Endothelial cell of umbilical vein (primary cell): ENCODE results near the gene CYP17A1. TPM values are rescaled to one million over a fixed set of nuclear protein-coding genes. Genes with fewer than 3 reads are reported as not detected.
"Not testable (repeated sequence)": the region's sequence is repeated elsewhere in the genome, so short reads cannot be mapped to it uniquely, and the experiment has no call there.

Experiments
- BruUV-seq: library from RNA; stranded (reverse); fragments of 400-500 nt; replicated peaks from 2 replicates; lab custom pipeline; 2021; lab: Mats Ljungman, UMichigan
- CTCF ChIA-PET: fragments of 300-600, 350-600 bp; sonication (Branson Sonifier 250); formaldehyde crosslinking; loops from one replicate; lab custom pipeline; 2021; ENCODE audit warnings: antibody characterized with exemption, inconsistent platforms; lab: Charles Lee
- POLR2A ChIA-PET: fragments of 300-600, 350-600 bp; sonication (Branson Sonifier 250); formaldehyde crosslinking; loops from one replicate; lab custom pipeline; 2021; ENCODE audit warnings: antibody characterized with exemption, inconsistent platforms; lab: Charles Lee
- DNase-seq: peaks from one replicate; pipeline ENCODE4 v3.0.0-alpha.2; 2011; ENCODE audit warnings: low read depth, low spot score
- FAIRE-seq: peaks from 2 replicates; lab custom pipeline; 2011; peaks lifted over from hg19 to GRCh38; lab: Jason Lieb, UNC
- H2AFZ ChIP-seq: 2 replicates; pipeline ENCODE4 v1.6.0; 2012; ENCODE audit warnings: low read depth, low read length, control low read depth, inconsistent platforms
- H3K27ac ChIP-seq: 2 replicates; pipeline ENCODE4 v1.5.1; 2011; ENCODE audit warnings: low read depth, mild to moderate bottlenecking, control low read depth, low read length, moderate library complexity; ENCODE audit not compliant: insufficient read depth
- H3K27me3 ChIP-seq, 2 experiments: 2 replicates each; pipeline versions ENCODE4 v1.6.0 to v1.6.1; 2011; ENCODE audit warnings: low read length in 2 of 2, mixed read lengths in 1 of 2; ENCODE audit not compliant: control insufficient read depth in 2 of 2, insufficient read depth in 2 of 2
- H3K36me3 ChIP-seq, 2 experiments: 2 replicates in 1 of 2; 3 replicates in 1 of 2; pipeline ENCODE4 v1.5.1; 2011; ENCODE audit warnings: low read length in 2 of 2, mild to moderate bottlenecking in 1 of 2, moderate library complexity in 1 of 2; ENCODE audit not compliant: control insufficient read depth in 2 of 2, insufficient read depth in 2 of 2; ENCODE audit errors: extremely low read depth in 1 of 2
- H3K4me1 ChIP-seq: 3 replicates; pipeline ENCODE4 v1.5.1; 2011; ENCODE audit warnings: mild to moderate bottlenecking, low read length; ENCODE audit not compliant: control insufficient read depth, insufficient read depth; ENCODE audit errors: extremely low read depth
- H3K4me2 ChIP-seq: 2 replicates; pipeline ENCODE4 v1.6.1; 2011; ENCODE audit warnings: low read length, control low read depth, mixed read lengths; ENCODE audit not compliant: insufficient read depth
- H3K4me3 ChIP-seq, 3 experiments: fragments of 200-600 bp in 1 of 3; sonication (generic), shearing (Covaris generic) in 1 of 3; replicated peaks in 1 of 3; 2 replicates each; pipeline ENCODE4 v1.5.1; 2011 to 2016; ENCODE audit warnings: control low read depth in 3 of 3, low read length in 3 of 3, mild to moderate bottlenecking in 2 of 3, inconsistent platforms in 1 of 3, low read depth in 1 of 3, moderate library complexity in 1 of 3; ENCODE audit not compliant: insufficient read depth in 1 of 3
- H3K79me2 ChIP-seq: 2 replicates; pipeline ENCODE4 v1.6.0; 2012; ENCODE audit warnings: low read length, inconsistent platforms; ENCODE audit not compliant: control insufficient read depth, insufficient read depth
- H3K9ac ChIP-seq: replicated peaks from 2 replicates; pipeline ENCODE3; 2011; ENCODE audit warnings: low read length, control low read depth; ENCODE audit not compliant: insufficient read depth; ENCODE audit errors: extremely low read depth
- H3K9me1 ChIP-seq: replicated peaks from 3 replicates; pipeline ENCODE4 v1.6.0; 2011; ENCODE audit warnings: mild to moderate bottlenecking, low read length; ENCODE audit not compliant: control insufficient read depth, insufficient read depth; ENCODE audit errors: extremely low read depth
- H3K9me3 ChIP-seq: replicated peaks from 2 replicates; pipeline ENCODE4 v1.5.1; 2012; ENCODE audit warnings: low read length, inconsistent platforms; ENCODE audit not compliant: control insufficient read depth, insufficient read depth
- H4K20me1 ChIP-seq: replicated peaks from 2 replicates; pipeline ENCODE3; 2011; ENCODE audit warnings: mild to moderate bottlenecking, low read length; ENCODE audit not compliant: control insufficient read depth, insufficient read depth; ENCODE audit errors: extremely low read depth
- FOS ChIP-seq: IDR thresholded peaks from 2 replicates; pipeline ENCODE4 v1.6.1; 2011; ENCODE audit warnings: mild to moderate bottlenecking, low read length, moderate library complexity, borderline replicate concordance; ENCODE audit not compliant: insufficient read depth
- GATA2 ChIP-seq: IDR thresholded peaks from 2 replicates; pipeline ENCODE4 v1.7.0; 2011; ENCODE audit warnings: low read depth, mild to moderate bottlenecking, moderate library complexity, mixed read lengths, low read length; ENCODE audit not compliant: insufficient read length, insufficient read depth
- JUN ChIP-seq: IDR thresholded peaks from 2 replicates; pipeline ENCODE4 v1.6.1; 2011; ENCODE audit warnings: borderline replicate concordance, low read depth; ENCODE audit not compliant: insufficient read length, insufficient read depth
- POLR2AphosphoS5 ChIP-seq: IDR thresholded peaks from 2 replicates; pipeline ENCODE4 v1.6.1; 2012; ENCODE audit warnings: low read depth, mild to moderate bottlenecking, control low read depth, low read length, moderate library complexity; ENCODE audit not compliant: insufficient read depth
- dilution Hi-C: fragments of 300-500 bp; cut with MboI; formaldehyde crosslinking; loops from one replicate; pipeline ENCODE4 v1.15.0; 2019; ENCODE audit warnings: low sequenced_read_pairs; ENCODE audit not compliant: extremely low pct_ligation_motif_present
- intact Hi-C: fragments of 100-400 bp; cut with micrococcal nuclease; formaldehyde crosslinking; loops from one replicate; pipeline ENCODE4 v1.10.0; 2022
- polyA plus RNA-seq, 4 experiments: library from polyadenylated mRNA; depleted of rRNA in 3 of 4; stranded (reverse) in 3 of 4; unstranded in 1 of 4; fragments of >200 nt; gene quantifications; 2 replicates each; pipeline versions ENCODE4 v1.2.1 to v1.2.3, GENCODE V29; 2011 to 2012; ENCODE audit warnings: missing spikeins in 1 of 4
- total RNA-seq: library from RNA; stranded (reverse); gene quantifications from 2 replicates; pipeline ENCODE4 v1.2.3, GENCODE V29; 2021
- TF ChIP-seq, protein P1 (sequence below): IDR thresholded peaks from 2 replicates; pipeline ENCODE4 v1.6.1; 2011; ENCODE audit not compliant: insufficient read depth, insufficient read length
- TF ChIP-seq, protein P2 (sequence below), 2 donors: IDR thresholded peaks; 1 replicate in 1 of 2; 2 replicates in 1 of 2; pipeline ENCODE4 v1.5.1; 2011; ENCODE audit warnings: low read length in 2 of 2, mild to moderate bottlenecking in 2 of 2, moderate library complexity in 2 of 2, control low read depth in 1 of 2, inconsistent platforms in 1 of 2, low read depth in 1 of 2; ENCODE audit not compliant: insufficient read depth in 1 of 2; ENCODE audit errors: extremely low read depth in 1 of 2

CYP17A1 gene
- total and polyA plus RNA-seq, 2 donors (not counting 3 experiments of a cell fraction or from before 2014, with no cell fraction given) = not detected

DNA sequence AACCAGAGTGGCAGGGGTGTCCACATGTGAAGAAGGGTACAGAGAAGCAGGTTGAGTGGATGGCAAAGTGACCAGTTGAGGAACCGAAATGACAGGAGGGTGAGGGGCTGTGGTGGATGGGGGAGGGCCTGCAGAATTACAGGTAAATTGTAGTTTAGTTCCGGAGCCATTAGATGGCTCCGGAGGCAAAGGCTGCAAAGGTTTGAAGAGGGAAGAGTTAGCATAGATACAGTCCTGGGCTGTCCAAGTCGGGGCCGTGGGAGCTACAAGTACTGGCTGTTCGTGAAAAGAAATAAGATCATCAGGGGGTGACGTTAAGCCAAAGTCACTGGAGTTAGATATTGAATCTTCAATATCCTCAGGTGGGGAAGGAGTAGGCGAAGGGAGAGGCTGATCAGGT, 5.9 kb upstream of the CYP17A1 start:
- intact Hi-C loops = not testable (repeated sequence)

DNA sequence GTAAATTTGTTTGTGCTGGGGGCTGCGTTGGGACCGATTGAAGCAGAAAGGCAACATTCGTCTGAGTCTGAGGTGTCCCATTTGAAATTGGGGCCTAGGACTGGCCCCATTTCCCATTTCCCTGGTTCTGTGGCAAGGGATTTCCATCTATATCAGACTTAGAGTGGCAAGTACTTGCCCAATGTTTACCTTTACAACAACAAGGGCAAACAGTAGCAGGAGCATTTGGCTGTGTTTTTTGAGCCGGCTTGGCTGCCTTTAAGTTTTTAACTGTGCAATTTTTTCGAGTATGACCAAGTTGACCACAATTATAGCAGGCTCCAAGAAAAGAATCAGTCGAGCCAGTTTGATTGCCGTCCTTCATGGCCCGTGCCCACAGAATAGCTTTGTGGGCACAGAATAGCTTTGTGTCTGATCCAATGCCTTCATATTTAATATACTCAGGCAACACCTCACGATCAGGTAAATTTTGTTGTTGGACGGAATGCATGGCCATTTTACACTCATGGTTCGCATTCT, 4.7 kb upstream of the CYP17A1 start:
- dilution Hi-C loops = no loop called here
- peaks cover 0 to 6% of the 10 kb centered on the region in 2 experiments for H3K27me3 ChIP-seq
- POLR2A ChIA-PET = no interaction called here
- no peaks in the 10 kb centered on the region for H4K20me1 ChIP-seq
- intact Hi-C loops = no loop called here
- no peaks in the 10 kb centered on the region for H3K9me3 ChIP-seq
- no peak overlapping the region for H2AFZ ChIP-seq
- no TSS peak for BruUV-seq
- no peaks in the 10 kb centered on the region for H3K36me3 ChIP-seq
- no peak for FAIRE-seq
- no peak for DNase-seq
- no peak overlapping the region for H3K4me3 ChIP-seq
- CTCF ChIA-PET = interaction anchor here (1.3 to 1.7 kb wide), 2 partner anchors 60 to 76 kb away, joined by 3 to 9 read pairs; partner anchors contain the start of gene CNNM2
- H3K9me1 ChIP-seq = no peaks in the 10 kb centered on the region
- H3K4me1 ChIP-seq = no peaks in the 10 kb centered on the region
- H3K9ac ChIP-seq = no peak overlapping the region
- TF ChIP-seq, protein P1, sequence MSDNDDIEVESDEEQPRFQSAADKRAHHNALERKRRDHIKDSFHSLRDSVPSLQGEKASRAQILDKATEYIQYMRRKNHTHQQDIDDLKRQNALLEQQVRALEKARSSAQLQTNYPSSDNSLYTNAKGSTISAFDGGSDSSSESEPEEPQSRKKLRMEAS = no peak
- TF ChIP-seq JUN (no peak), FOS (no peak), POLR2AphosphoS5 (no peak), GATA2 (no peak)
- TF ChIP-seq, protein P2, sequence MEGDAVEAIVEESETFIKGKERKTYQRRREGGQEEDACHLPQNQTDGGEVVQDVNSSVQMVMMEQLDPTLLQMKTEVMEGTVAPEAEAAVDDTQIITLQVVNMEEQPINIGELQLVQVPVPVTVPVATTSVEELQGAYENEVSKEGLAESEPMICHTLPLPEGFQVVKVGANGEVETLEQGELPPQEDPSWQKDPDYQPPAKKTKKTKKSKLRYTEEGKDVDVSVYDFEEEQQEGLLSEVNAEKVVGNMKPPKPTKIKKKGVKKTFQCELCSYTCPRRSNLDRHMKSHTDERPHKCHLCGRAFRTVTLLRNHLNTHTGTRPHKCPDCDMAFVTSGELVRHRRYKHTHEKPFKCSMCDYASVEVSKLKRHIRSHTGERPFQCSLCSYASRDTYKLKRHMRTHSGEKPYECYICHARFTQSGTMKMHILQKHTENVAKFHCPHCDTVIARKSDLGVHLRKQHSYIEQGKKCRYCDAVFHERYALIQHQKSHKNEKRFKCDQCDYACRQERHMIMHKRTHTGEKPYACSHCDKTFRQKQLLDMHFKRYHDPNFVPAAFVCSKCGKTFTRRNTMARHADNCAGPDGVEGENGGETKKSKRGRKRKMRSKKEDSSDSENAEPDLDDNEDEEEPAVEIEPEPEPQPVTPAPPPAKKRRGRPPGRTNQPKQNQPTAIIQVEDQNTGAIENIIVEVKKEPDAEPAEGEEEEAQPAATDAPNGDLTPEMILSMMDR (IDR thresholded peaks at IDR 0.05; ENCODE audit: extremely low read depth in 1 of 2, insufficient read depth in 1 of 2, low read depth in 1 of 2, low read length in 2 of 2) = no peak
- H3K4me2 ChIP-seq = no peak overlapping the region
- H3K27ac ChIP-seq = no peak overlapping the region
- no peaks in the 10 kb centered on the region for H3K79me2 ChIP-seq

More for the DNA sequence above, 5.9 kb upstream of the CYP17A1 start:
- H2AFZ ChIP-seq, H3K9me1 ChIP-seq, H3K9me3 ChIP-seq, H3K4me1 ChIP-seq, H3K36me3 ChIP-seq, H3K27ac ChIP-seq, H3K27me3 ChIP-seq, BruUV-seq, H3K79me2 ChIP-seq, POLR2A ChIA-PET, DNase-seq, FAIRE-seq, dilution Hi-C loops, H4K20me1 ChIP-seq, H3K9ac ChIP-seq, H3K4me3 ChIP-seq, H3K4me2 ChIP-seq: not testable (repeated sequence)
- CTCF ChIA-PET = interaction anchor here (1.7 kb wide), 1 partner anchor 75 kb away, joined by 3 read pairs; the partner anchor contains the start of gene CNNM2

DNA sequence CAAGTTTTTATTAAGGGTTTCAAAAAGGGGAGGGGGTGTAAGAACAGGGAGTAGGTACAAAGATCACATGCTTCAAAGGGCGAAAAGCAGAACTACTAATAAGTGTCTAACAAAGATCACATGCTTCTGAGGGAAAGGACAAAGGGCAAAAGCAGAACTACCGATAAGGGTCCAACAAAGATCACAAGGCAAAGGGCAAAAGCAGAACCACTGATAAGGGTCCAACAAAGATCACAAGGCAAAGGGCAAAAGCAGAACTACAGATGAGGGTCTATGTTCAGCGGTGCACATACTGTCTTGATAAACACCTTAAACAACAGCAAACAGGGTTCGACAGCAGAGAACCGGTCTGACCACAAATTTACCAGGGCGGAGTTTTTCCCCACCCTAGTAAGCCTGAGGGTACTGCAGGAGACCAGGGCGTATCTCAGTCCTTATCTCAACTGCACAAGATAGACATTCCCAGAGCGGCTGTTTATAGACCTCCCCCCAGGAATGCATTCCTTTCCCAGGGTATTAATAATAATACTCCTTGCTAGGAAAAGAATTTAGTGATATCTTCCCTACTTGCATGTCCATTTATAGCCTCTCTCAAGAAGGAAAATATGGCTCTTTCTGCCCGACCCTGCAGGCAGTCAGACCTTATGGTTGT, 1.2 kb upstream of the CYP17A1 start:
- H3K9me3 ChIP-seq, BruUV-seq, DNase-seq, POLR2A ChIA-PET, H3K27me3 ChIP-seq, H3K9me1 ChIP-seq, H3K4me2 ChIP-seq, FAIRE-seq, H2AFZ ChIP-seq, H3K79me2 ChIP-seq, intact Hi-C loops, H3K4me3 ChIP-seq, H3K36me3 ChIP-seq, H3K27ac ChIP-seq, H3K4me1 ChIP-seq, H3K9ac ChIP-seq, H4K20me1 ChIP-seq, dilution Hi-C loops: not testable (repeated sequence)
- CTCF ChIA-PET = interaction anchor here (1.3 to 11.3 kb wide), 4 partner anchors 10 to 406 kb away, joined by 3 to 245 read pairs (median 14); no protein-coding TSS in a partner anchor
